SK-N-SH (cell line): ENCODE data around the gene ZBTB43.

Experiments
- CHD2 ChIP-seq: fragments of 150-350 bp; IDR thresholded peaks from 2 replicates; pipeline ENCODE4 v1.6.1; 2018; ENCODE audit warnings: low read length; ENCODE audit not compliant: partially characterized antibody
- EP300 ChIP-seq, 2 experiments: IDR thresholded peaks; 2 replicates each; pipeline versions ENCODE4 v1.4.0 to v1.6.1; 2012; ENCODE audit warnings: borderline replicate concordance in 1 of 2, low read depth in 1 of 2, low read length in 1 of 2
- FOSL2 ChIP-seq: IDR thresholded peaks from 2 replicates; pipeline ENCODE4 v1.4.0; 2012; ENCODE audit warnings: low read depth, mild to moderate bottlenecking, moderate library complexity, borderline replicate concordance
- GABPA ChIP-seq: IDR thresholded peaks from 2 replicates; pipeline ENCODE4 v1.4.0; 2012; ENCODE audit warnings: low read depth, mild to moderate bottlenecking
- POLR2AphosphoS5 ChIP-seq: IDR thresholded peaks from 2 replicates; pipeline ENCODE4 v1.6.1; 2012; ENCODE audit warnings: low read depth, low read length
- RAD21 ChIP-seq: IDR thresholded peaks from 2 replicates; pipeline ENCODE4 v1.6.1; 2012; ENCODE audit warnings: mild to moderate bottlenecking, low read length
- RFX5 ChIP-seq: IDR thresholded peaks from 2 replicates; pipeline ENCODE4 v1.6.1; 2012; ENCODE audit warnings: mild to moderate bottlenecking, improper control_type of control experiment, low read length
- YY1 ChIP-seq: IDR thresholded peaks from 2 replicates; pipeline ENCODE4 v1.4.0; 2012; ENCODE audit warnings: low read depth, mild to moderate bottlenecking
- TF ChIP-seq, protein P1 (sequence below): fragments of 200-600 bp; sonication (generic); IDR thresholded peaks from 2 replicates; pipeline ENCODE4 v1.6.1; 2017; ENCODE audit warnings: antibody characterized with exemption, mild to moderate bottlenecking, moderate library complexity
- TF ChIP-seq, protein P2 (sequence below): IDR thresholded peaks from 2 replicates; pipeline ENCODE4 v1.6.1; 2012; ENCODE audit warnings: mild to moderate bottlenecking, low read depth, low read length, moderate library complexity

DNA sequence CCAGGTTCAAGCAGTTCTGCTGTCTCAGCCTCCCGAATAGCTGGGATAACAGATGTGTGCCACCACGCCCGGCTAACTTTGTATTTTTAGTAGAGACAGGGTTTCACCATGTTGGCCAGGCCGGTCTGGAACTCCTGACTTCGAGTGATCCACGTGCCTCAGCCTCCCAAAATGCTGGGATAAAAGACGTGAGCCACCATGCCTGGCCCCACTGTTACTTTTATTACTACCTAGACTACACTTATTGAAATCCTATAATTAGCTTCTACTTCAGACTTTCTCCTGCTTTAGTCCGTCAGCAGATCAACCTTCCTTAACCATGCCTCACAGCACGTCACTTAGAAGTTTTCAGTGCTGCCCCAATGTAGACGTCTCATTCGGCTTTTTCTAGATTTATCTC is 8.2 kb downstream of the ZBTB43 start:
- TF ChIP-seq POLR2AphosphoS5 (no peak), FOSL2 (no peak), YY1 (no peak), CHD2 (no peak), RAD21 (no peak), EP300 (IDR thresholded peaks at IDR 0.05; ENCODE audit: borderline replicate concordance in 1 of 2, low read depth in 1 of 2, low read length in 1 of 2) (no peak), GABPA (no peak), RFX5 (no peak)
- TF ChIP-seq, protein P1, sequence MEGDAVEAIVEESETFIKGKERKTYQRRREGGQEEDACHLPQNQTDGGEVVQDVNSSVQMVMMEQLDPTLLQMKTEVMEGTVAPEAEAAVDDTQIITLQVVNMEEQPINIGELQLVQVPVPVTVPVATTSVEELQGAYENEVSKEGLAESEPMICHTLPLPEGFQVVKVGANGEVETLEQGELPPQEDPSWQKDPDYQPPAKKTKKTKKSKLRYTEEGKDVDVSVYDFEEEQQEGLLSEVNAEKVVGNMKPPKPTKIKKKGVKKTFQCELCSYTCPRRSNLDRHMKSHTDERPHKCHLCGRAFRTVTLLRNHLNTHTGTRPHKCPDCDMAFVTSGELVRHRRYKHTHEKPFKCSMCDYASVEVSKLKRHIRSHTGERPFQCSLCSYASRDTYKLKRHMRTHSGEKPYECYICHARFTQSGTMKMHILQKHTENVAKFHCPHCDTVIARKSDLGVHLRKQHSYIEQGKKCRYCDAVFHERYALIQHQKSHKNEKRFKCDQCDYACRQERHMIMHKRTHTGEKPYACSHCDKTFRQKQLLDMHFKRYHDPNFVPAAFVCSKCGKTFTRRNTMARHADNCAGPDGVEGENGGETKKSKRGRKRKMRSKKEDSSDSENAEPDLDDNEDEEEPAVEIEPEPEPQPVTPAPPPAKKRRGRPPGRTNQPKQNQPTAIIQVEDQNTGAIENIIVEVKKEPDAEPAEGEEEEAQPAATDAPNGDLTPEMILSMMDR = no peak
- TF ChIP-seq, protein P2, sequence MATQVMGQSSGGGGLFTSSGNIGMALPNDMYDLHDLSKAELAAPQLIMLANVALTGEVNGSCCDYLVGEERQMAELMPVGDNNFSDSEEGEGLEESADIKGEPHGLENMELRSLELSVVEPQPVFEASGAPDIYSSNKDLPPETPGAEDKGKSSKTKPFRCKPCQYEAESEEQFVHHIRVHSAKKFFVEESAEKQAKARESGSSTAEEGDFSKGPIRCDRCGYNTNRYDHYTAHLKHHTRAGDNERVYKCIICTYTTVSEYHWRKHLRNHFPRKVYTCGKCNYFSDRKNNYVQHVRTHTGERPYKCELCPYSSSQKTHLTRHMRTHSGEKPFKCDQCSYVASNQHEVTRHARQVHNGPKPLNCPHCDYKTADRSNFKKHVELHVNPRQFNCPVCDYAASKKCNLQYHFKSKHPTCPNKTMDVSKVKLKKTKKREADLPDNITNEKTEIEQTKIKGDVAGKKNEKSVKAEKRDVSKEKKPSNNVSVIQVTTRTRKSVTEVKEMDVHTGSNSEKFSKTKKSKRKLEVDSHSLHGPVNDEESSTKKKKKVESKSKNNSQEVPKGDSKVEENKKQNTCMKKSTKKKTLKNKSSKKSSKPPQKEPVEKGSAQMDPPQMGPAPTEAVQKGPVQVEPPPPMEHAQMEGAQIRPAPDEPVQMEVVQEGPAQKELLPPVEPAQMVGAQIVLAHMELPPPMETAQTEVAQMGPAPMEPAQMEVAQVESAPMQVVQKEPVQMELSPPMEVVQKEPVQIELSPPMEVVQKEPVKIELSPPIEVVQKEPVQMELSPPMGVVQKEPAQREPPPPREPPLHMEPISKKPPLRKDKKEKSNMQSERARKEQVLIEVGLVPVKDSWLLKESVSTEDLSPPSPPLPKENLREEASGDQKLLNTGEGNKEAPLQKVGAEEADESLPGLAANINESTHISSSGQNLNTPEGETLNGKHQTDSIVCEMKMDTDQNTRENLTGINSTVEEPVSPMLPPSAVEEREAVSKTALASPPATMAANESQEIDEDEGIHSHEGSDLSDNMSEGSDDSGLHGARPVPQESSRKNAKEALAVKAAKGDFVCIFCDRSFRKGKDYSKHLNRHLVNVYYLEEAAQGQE = no peak
